ENCODE measurements around the gene NR2F2.
A peak's percentile ranks its signal among the peaks of the same experiment; 100 is the strongest.

NR2F2 gene

GRCh38 chr15:96355568-96356187 is 25.2 kb downstream of the NR2F2 start:
- no peaks in the 10 kb centered on the region for H3K36me3 ChIP-seq (ENCODE audit: control insufficient read depth, insufficient read depth, low read length)
- H3K9me3 ChIP-seq (ENCODE audit: control insufficient read depth, low read length): no peaks in the 10 kb centered on the region
- no peak overlapping the region for H3K4me3 ChIP-seq (ENCODE audit: insufficient read depth, low read depth, low read length, poor library complexity, severe bottlenecking)
- DNase-seq: no peak
- H3K27me3 ChIP-seq (replicated peaks; ENCODE audit: control insufficient read depth, insufficient read depth, low read length, poor library complexity, severe bottlenecking): peaks cover 64% of the 10 kb centered on the region
- H3K27ac ChIP-seq (ENCODE audit: insufficient read depth, low read length, poor library complexity, severe bottlenecking): no peak overlapping the region
- H3K4me1 ChIP-seq (ENCODE audit: control insufficient read depth, insufficient read depth, low read length, poor library complexity, severe bottlenecking): peaks cover 18% of the 10 kb centered on the region

- Histone ChIP-seq H3K4me1 (ENCODE audit: control insufficient read depth, insufficient read depth, low read length, poor library complexity, severe bottlenecking) (peaks cover 18% of the 10 kb centered on the region), H3K4me3 (ENCODE audit: insufficient read depth, low read depth, low read length, poor library complexity, severe bottlenecking) (peak overlapping the region; percentile 49), H3K9me3 (ENCODE audit: control insufficient read depth, low read length) (no peaks in the 10 kb centered on the region), H3K27ac (ENCODE audit: insufficient read depth, low read length, poor library complexity, severe bottlenecking) (no peak overlapping the region), H3K36me3 (ENCODE audit: control insufficient read depth, insufficient read depth, low read length) (no peaks in the 10 kb centered on the region), H3K27me3 (replicated peaks; ENCODE audit: control insufficient read depth, insufficient read depth, low read length, poor library complexity, severe bottlenecking) (peaks cover 54% of the 10 kb centered on the region)
- DNase-seq: peak; percentile 11 to 34 (median 22)
Measured at GRCh38 chr15:96356494-96357455, 26.3 kb downstream of the NR2F2 start.

GRCh38 chr15:96358001-96358801 is 27.7 kb downstream of the NR2F2 start:
- H3K4me3 ChIP-seq (ENCODE audit: insufficient read depth, low read depth, low read length, poor library complexity, severe bottlenecking): peak overlapping the region; percentile 49
- H3K36me3 ChIP-seq (ENCODE audit: control insufficient read depth, insufficient read depth, low read length): no peaks in the 10 kb centered on the region
- H3K27ac ChIP-seq (ENCODE audit: insufficient read depth, low read length, poor library complexity, severe bottlenecking): no peak overlapping the region
- H3K4me1 ChIP-seq (ENCODE audit: control insufficient read depth, insufficient read depth, low read length, poor library complexity, severe bottlenecking): peaks cover 18% of the 10 kb centered on the region
- no peaks in the 10 kb centered on the region for H3K9me3 ChIP-seq (ENCODE audit: control insufficient read depth, low read length)
- H3K27me3 ChIP-seq (replicated peaks; ENCODE audit: control insufficient read depth, insufficient read depth, low read length, poor library complexity, severe bottlenecking): peaks cover 52% of the 10 kb centered on the region
- no peak for DNase-seq

- no peak overlapping the region for H3K27ac ChIP-seq (ENCODE audit: insufficient read depth, low read length, poor library complexity, severe bottlenecking)
- DNase-seq: no peak
- no peak overlapping the region for H3K4me3 ChIP-seq (ENCODE audit: insufficient read depth, low read depth, low read length, poor library complexity, severe bottlenecking)
- no peaks in the 10 kb centered on the region for H3K36me3 ChIP-seq (ENCODE audit: control insufficient read depth, insufficient read depth, low read length)
- peaks cover 47% of the 10 kb centered on the region for H3K27me3 ChIP-seq (replicated peaks; ENCODE audit: control insufficient read depth, insufficient read depth, low read length, poor library complexity, severe bottlenecking)
- peaks cover 18% of the 10 kb centered on the region for H3K4me1 ChIP-seq (ENCODE audit: control insufficient read depth, insufficient read depth, low read length, poor library complexity, severe bottlenecking)
- no peaks in the 10 kb centered on the region for H3K9me3 ChIP-seq (ENCODE audit: control insufficient read depth, low read length)
Measured at GRCh38 chr15:96358821-96359615, 28.5 kb downstream of the NR2F2 start.

- no peak overlapping the region for H3K4me3 ChIP-seq (ENCODE audit: insufficient read depth, low read depth, low read length, poor library complexity, severe bottlenecking)
- peaks cover 18% of the 10 kb centered on the region for H3K4me1 ChIP-seq (ENCODE audit: control insufficient read depth, insufficient read depth, low read length, poor library complexity, severe bottlenecking)
- no peaks in the 10 kb centered on the region for H3K9me3 ChIP-seq (ENCODE audit: control insufficient read depth, low read length)
- peaks cover 39% of the 10 kb centered on the region for H3K27me3 ChIP-seq (replicated peaks; ENCODE audit: control insufficient read depth, insufficient read depth, low read length, poor library complexity, severe bottlenecking)
- no peak overlapping the region for H3K27ac ChIP-seq (ENCODE audit: insufficient read depth, low read length, poor library complexity, severe bottlenecking)
- DNase-seq: no peak
- no peaks in the 10 kb centered on the region for H3K36me3 ChIP-seq (ENCODE audit: control insufficient read depth, insufficient read depth, low read length)
Measured at GRCh38 chr15:96359616-96360521, 29.4 kb downstream of the NR2F2 start.

- peaks cover 18% of the 10 kb centered on the region for H3K4me1 ChIP-seq (ENCODE audit: control insufficient read depth, insufficient read depth, low read length, poor library complexity, severe bottlenecking)
- no peaks in the 10 kb centered on the region for H3K9me3 ChIP-seq (ENCODE audit: control insufficient read depth, low read length)
- H3K27me3 ChIP-seq (replicated peaks; ENCODE audit: control insufficient read depth, insufficient read depth, low read length, poor library complexity, severe bottlenecking): peaks cover 34% of the 10 kb centered on the region
- no peak for DNase-seq
- H3K27ac ChIP-seq (ENCODE audit: insufficient read depth, low read length, poor library complexity, severe bottlenecking): no peak overlapping the region
- no peaks in the 10 kb centered on the region for H3K36me3 ChIP-seq (ENCODE audit: control insufficient read depth, insufficient read depth, low read length)
- no peak overlapping the region for H3K4me3 ChIP-seq (ENCODE audit: insufficient read depth, low read depth, low read length, poor library complexity, severe bottlenecking)
Measured at GRCh38 chr15:96360581-96361308, 30.2 kb downstream of the NR2F2 start.

- Histone ChIP-seq H3K4me3 (ENCODE audit: insufficient read depth, low read depth, low read length, poor library complexity, severe bottlenecking) (no peak overlapping the region), H3K9me3 (ENCODE audit: control insufficient read depth, low read length) (no peaks in the 10 kb centered on the region), H3K27me3 (replicated peaks; ENCODE audit: control insufficient read depth, insufficient read depth, low read length, poor library complexity, severe bottlenecking) (peaks cover 35% of the 10 kb centered on the region)
Measured at GRCh38 chr15:96361309-96362010, 31.0 kb downstream of the NR2F2 start.

More at GRCh38 chr15:96361309-96362010, 31.0 kb downstream of the NR2F2 start:
- H3K36me3 ChIP-seq (ENCODE audit: control insufficient read depth, insufficient read depth, low read length): no peaks in the 10 kb centered on the region
- peaks cover 13% of the 10 kb centered on the region for H3K4me1 ChIP-seq (ENCODE audit: control insufficient read depth, insufficient read depth, low read length, poor library complexity, severe bottlenecking)
- DNase-seq: no peak
- H3K27ac ChIP-seq (ENCODE audit: insufficient read depth, low read length, poor library complexity, severe bottlenecking): no peak overlapping the region

Measured in effector memory CD4-positive, alpha-beta T cell (primary cell).